ENCODE results near the gene DPP6.

Gene DPP6

DNA sequence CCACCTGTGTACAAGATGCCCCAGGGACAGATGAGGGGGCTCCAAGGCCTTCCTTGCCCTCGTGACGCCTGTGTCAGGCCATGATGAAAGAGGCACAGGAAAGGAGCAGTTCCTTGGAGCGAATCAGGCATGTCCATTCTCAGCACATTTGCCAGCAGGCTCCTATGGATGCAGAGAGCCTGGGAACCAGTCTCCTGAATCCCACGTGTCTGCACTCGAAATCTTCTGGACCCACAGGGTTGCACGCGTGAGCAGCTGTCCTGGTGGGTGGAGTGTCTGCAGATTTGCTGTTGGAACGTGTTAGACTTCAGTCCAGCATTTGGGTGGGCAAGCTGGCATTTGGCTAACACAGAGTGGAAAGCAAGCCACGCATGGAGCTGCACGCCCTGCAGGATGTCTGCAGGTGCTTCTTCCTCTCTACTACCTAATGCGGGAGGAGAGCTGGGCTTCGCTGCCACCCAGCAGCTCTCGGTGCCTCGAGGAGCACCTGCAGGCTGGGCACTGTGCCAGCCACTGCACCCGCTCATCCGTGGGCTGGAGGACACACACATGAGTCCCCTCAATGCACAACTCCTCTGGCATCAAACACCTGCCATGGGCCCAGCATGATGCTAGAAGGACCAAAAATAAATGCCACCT is 810.1 kb downstream of the DPP6 start:
- H3K4me3 ChIP-seq (ENCODE audit: low read depth, low read length), result no peak overlapping the region
- no peak overlapping the region for H3K27ac ChIP-seq
- H3K27me3 ChIP-seq (ENCODE audit: insufficient read depth, low read depth, severe bottlenecking), result peaks cover 100% of the 10 kb centered on the region
- H3K36me3 ChIP-seq, result no peaks in the 10 kb centered on the region
- H3K9me3 ChIP-seq (ENCODE audit: severe bottlenecking), result no peaks in the 10 kb centered on the region
- TF ChIP-seq, protein P1, sequence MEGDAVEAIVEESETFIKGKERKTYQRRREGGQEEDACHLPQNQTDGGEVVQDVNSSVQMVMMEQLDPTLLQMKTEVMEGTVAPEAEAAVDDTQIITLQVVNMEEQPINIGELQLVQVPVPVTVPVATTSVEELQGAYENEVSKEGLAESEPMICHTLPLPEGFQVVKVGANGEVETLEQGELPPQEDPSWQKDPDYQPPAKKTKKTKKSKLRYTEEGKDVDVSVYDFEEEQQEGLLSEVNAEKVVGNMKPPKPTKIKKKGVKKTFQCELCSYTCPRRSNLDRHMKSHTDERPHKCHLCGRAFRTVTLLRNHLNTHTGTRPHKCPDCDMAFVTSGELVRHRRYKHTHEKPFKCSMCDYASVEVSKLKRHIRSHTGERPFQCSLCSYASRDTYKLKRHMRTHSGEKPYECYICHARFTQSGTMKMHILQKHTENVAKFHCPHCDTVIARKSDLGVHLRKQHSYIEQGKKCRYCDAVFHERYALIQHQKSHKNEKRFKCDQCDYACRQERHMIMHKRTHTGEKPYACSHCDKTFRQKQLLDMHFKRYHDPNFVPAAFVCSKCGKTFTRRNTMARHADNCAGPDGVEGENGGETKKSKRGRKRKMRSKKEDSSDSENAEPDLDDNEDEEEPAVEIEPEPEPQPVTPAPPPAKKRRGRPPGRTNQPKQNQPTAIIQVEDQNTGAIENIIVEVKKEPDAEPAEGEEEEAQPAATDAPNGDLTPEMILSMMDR (IDR thresholded peaks at IDR 0.05; ENCODE audit: low read depth, low read length), result no peak
- DNase-seq, result no peak

DNA sequence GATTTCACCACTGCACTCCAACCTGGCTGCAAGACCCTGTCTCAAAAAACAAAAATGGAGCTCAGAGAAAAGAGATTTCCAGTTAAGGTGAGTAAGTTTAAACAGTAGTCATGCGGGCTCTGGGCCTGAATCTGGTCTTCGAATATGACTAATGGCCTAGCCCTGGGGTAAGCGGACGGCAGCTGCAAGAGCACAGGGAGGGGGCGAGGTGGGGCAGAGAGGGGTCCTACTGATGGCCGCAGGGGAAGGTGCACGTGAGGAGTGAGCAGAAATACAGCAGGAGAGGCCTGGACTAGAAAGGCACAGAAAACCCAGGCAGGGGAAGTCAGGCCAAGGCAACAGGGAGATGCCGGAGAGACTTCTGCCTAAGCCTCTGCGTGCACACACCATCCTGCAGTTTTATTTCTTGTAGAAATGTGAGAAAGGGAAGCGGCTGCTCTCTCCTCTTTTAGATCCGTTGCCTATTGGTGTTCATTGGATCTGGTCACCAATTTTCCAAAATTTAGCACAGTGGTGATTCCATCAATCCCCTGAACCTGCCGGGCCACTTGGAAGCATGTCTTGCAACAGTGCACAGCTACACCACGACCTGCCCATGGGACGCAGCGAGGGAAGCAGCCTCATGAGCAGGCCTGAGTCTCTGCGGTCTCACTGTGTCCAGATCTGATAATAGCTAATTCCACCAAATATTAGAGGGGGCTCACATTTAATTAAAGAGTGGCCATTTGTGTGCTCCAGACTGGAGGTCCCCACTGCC is 811.7 kb downstream of the DPP6 start:
- peaks cover 100% of the 10 kb centered on the region for H3K27me3 ChIP-seq (ENCODE audit: insufficient read depth, low read depth, severe bottlenecking)
- H3K36me3 ChIP-seq, result no peaks in the 10 kb centered on the region
- TF ChIP-seq, protein P1 (IDR thresholded peaks at IDR 0.05; ENCODE audit: low read depth, low read length), result no peak
- DNase-seq, result no peak
- H3K9me3 ChIP-seq (ENCODE audit: severe bottlenecking), result no peaks in the 10 kb centered on the region
- no peak overlapping the region for H3K4me3 ChIP-seq (ENCODE audit: low read depth, low read length)
- no peak overlapping the region for H3K27ac ChIP-seq

DNA sequence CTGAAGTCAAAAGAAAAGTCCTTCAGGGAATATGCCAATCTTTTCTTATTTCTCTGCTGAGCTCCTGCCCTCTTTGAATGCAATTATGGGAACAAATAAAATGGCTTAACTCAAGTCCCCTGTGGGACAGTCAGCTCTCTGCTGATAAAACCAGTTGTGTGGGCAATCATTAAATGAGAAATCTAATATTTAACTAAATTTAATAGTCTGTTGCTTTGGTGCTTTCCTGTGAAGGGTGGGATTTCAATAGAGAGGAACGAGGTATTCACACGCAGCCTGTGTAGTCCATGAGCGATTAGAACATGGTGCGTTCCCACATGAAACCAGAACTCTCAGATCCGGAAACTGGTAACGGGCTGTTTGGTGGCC is 812.3 kb downstream of the DPP6 start:
- Histone ChIP-seq H3K36me3 (no peaks in the 10 kb centered on the region), H3K27me3 (ENCODE audit: insufficient read depth, low read depth, severe bottlenecking) (peaks cover 100% of the 10 kb centered on the region), H3K4me3 (ENCODE audit: low read depth, low read length) (no peak overlapping the region), H3K9me3 (ENCODE audit: severe bottlenecking) (no peaks in the 10 kb centered on the region), H3K27ac (no peak overlapping the region)
- TF ChIP-seq, protein P1 (IDR thresholded peaks at IDR 0.05; ENCODE audit: low read depth, low read length), result no peak
- no peak for DNase-seq

DNA sequence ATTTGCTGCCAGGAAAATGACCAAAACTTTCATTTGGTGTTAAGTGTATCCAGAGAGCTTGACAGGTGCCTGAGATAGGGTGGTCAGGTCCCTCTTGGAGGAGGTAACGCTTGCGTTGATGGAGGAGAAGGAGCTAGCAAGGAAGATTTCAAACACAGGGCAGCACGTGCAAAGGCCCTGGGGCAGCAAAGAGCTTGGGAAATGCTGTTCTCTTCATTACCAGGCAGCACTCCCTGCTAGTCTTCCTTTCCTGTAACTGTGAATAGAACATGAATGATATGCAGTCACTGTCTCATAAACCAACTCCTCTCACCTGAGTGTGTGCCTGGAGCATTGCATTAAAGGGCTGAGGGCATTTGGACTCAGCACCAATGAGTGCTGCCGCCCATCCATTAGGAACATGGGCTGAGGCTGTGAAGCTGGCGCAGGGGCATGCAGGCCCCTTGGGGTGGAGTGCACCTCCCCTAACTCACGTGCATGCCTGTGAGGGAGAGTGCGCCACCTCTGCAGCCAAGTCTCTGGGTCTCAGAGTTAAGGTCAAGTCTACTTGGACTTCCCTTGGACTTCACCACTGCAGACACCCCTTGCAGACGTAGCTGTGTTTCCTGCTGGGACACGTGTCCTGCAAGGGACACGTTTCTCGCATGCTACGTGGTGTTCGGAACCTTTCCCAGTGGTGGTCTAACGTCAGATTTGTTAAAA is 813.9 kb downstream of the DPP6 start:
- TF ChIP-seq, protein P1 (IDR thresholded peaks at IDR 0.05; ENCODE audit: low read depth, low read length), result no peak
- no peak overlapping the region for H3K27ac ChIP-seq
- H3K9me3 ChIP-seq (ENCODE audit: severe bottlenecking), result no peaks in the 10 kb centered on the region
- H3K36me3 ChIP-seq, result no peaks in the 10 kb centered on the region
- H3K27me3 ChIP-seq (ENCODE audit: insufficient read depth, low read depth, severe bottlenecking), result peaks cover 94% of the 10 kb centered on the region
- DNase-seq, result no peak
- no peak overlapping the region for H3K4me3 ChIP-seq (ENCODE audit: low read depth, low read length)

DNA sequence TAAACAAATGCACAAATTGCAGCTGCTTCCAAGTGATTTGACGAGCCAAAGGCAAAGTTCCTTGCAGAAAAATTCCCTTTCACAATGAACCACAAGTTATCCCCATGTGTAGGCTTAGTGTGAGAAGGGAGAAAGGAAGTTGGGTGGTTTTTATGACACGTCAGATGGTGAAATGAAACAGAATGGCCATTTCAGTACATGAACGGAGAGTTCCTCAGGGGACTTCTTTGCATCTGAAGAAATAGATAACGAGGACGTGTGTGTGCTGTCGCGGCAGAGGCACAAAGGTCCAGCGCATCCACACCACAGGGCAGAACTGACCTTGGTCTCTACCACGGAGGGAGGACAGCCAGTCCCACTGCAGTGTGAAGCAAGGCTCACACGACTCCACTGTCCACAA is 814.9 kb downstream of the DPP6 start:
- DNase-seq, result no peak
- Histone ChIP-seq H3K4me3 (ENCODE audit: low read depth, low read length) (no peak overlapping the region), H3K36me3 (no peaks in the 10 kb centered on the region), H3K9me3 (ENCODE audit: severe bottlenecking) (no peaks in the 10 kb centered on the region), H3K27ac (no peak overlapping the region), H3K27me3 (ENCODE audit: insufficient read depth, low read depth, severe bottlenecking) (peaks cover 94% of the 10 kb centered on the region)
- TF ChIP-seq, protein P1 (IDR thresholded peaks at IDR 0.05; ENCODE audit: low read depth, low read length), result no peak
